ENCODE data around the gene UGP2.

UGP2 gene

DNA sequence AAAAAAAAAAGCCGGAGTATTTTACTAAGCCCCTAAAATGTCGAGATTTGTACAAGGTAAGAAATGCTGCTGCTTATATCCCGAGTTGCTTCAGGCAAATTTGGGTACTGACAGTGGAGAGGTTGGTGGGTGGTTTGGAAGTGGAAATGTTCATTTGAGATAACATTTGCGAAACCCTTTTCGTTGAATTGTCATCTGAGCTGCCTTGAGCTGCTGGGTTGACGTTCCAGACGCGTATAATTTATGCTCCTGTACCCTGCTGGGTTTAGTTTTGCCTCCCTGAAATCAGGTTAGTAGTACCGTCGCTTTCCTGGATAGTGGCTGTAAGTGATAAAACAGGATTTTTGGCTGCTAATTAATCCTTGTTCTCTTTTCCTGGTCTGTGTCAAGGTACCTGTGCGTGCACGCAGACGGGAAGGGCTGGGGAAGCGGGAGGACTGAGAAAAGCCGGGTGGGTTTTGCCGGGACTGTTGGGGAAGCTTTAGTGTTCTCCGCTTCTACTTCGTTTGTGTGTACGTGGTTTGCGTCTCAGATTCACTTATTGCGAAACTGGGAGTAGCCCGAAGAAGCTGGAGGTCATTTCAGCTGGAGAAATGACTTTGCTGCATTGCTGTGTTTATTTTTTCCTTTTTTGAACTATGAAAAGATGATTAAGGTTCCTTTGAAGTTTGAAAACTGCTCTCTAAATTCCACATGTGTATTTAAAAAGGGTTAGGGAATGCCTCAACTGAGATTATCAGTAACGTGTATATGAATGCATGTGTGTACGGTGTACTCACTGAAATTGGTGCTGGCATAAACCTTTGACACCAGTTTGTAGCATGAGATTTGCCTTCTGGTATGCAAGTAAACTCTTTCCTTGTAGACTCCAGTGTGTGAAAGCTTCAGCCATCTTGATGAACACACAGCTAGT lies 709 bp downstream of the UGP2 start:
- Histone ChIP-seq H3K9me3 (ENCODE audit: control insufficient read depth, insufficient read depth, low read length) (no peaks in the 10 kb centered on the region), H3K4me3 (ENCODE audit: low read length) (peak overlapping the region; percentile 82), H4K20me1 (ENCODE audit: control insufficient read depth, insufficient read depth, low read depth, low read length) (peaks cover 24% of the 10 kb centered on the region; the same call in 1 of the 2 replicates), H3K27ac (ENCODE audit: low read depth, low read length) (peak overlapping the region; percentile 93), H3K36me3 (ENCODE audit: control insufficient read depth, low read length) (peaks cover 56% of the 10 kb centered on the region), H3K4me2 (ENCODE audit: low read length) (peak overlapping the region; percentile 81), H3K4me1 (ENCODE audit: control insufficient read depth, low read length) (peaks cover 72% of the 10 kb centered on the region), H3K79me2 (ENCODE audit: control insufficient read depth, low read length) (peaks cover 74% of the 10 kb centered on the region), H3F3A (ENCODE audit: control insufficient read depth, insufficient read depth) (peaks cover 14% of the 10 kb centered on the region), H3K27me3 (ENCODE audit: control insufficient read depth, low read length) (no peaks in the 10 kb centered on the region), H3K9me2 (replicated peaks; ENCODE audit: control insufficient read depth, low read length) (no peaks in the 10 kb centered on the region)
- TF ChIP-seq, protein P1, sequence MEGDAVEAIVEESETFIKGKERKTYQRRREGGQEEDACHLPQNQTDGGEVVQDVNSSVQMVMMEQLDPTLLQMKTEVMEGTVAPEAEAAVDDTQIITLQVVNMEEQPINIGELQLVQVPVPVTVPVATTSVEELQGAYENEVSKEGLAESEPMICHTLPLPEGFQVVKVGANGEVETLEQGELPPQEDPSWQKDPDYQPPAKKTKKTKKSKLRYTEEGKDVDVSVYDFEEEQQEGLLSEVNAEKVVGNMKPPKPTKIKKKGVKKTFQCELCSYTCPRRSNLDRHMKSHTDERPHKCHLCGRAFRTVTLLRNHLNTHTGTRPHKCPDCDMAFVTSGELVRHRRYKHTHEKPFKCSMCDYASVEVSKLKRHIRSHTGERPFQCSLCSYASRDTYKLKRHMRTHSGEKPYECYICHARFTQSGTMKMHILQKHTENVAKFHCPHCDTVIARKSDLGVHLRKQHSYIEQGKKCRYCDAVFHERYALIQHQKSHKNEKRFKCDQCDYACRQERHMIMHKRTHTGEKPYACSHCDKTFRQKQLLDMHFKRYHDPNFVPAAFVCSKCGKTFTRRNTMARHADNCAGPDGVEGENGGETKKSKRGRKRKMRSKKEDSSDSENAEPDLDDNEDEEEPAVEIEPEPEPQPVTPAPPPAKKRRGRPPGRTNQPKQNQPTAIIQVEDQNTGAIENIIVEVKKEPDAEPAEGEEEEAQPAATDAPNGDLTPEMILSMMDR (IDR thresholded peaks at IDR 0.05; ENCODE audit: low read depth, low read length, poor library complexity, severe bottlenecking), result no peak
- no peak for TF ChIP-seq EZH2phosphoT487 (IDR thresholded peaks at IDR 0.05; ENCODE audit: borderline replicate concordance, low read length)

DNA sequence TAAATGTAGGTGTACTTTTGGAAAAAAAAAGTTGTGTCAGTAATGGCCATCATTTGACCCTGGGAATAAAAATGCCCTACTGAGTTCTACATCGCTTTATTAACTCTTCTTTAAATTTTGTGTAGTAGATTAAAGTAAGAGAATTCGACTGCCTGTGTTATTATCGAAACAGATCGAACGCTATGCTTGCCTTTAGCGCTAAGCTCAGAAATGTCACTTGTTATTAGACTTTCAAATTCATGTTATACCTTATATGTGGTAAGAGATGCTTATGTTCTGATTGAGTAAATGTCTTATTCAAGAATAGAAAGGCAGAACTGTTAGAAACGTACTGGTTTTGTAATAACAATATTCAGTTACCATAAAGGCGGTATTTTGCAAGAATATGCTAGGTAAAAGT lies 1.4 kb downstream of the UGP2 start:
- Histone ChIP-seq H3K79me2 (ENCODE audit: control insufficient read depth, low read length) (peaks cover 81% of the 10 kb centered on the region), H3K4me1 (ENCODE audit: control insufficient read depth, low read length) (peaks cover 65% of the 10 kb centered on the region), H3F3A (ENCODE audit: control insufficient read depth, insufficient read depth) (peaks cover 14% of the 10 kb centered on the region), H3K27me3 (ENCODE audit: control insufficient read depth, low read length) (no peaks in the 10 kb centered on the region), H3K4me2 (ENCODE audit: low read length) (peak overlapping the region; percentile 81), H3K36me3 (ENCODE audit: control insufficient read depth, low read length) (peaks cover 61% of the 10 kb centered on the region), H3K4me3 (ENCODE audit: low read length) (peak overlapping the region; percentile 82), H3K9me3 (ENCODE audit: control insufficient read depth, insufficient read depth, low read length) (no peaks in the 10 kb centered on the region), H3K9me2 (replicated peaks; ENCODE audit: control insufficient read depth, low read length) (no peaks in the 10 kb centered on the region), H4K20me1 (ENCODE audit: control insufficient read depth, insufficient read depth, low read depth, low read length) (peaks cover 24% of the 10 kb centered on the region; the same call in 1 of the 2 replicates), H3K27ac (ENCODE audit: low read depth, low read length) (no peak overlapping the region)
- no peak for TF ChIP-seq EZH2phosphoT487 (IDR thresholded peaks at IDR 0.05; ENCODE audit: borderline replicate concordance, low read length)
- TF ChIP-seq, protein P1 (IDR thresholded peaks at IDR 0.05; ENCODE audit: low read depth, low read length, poor library complexity, severe bottlenecking), result no peak

DNA sequence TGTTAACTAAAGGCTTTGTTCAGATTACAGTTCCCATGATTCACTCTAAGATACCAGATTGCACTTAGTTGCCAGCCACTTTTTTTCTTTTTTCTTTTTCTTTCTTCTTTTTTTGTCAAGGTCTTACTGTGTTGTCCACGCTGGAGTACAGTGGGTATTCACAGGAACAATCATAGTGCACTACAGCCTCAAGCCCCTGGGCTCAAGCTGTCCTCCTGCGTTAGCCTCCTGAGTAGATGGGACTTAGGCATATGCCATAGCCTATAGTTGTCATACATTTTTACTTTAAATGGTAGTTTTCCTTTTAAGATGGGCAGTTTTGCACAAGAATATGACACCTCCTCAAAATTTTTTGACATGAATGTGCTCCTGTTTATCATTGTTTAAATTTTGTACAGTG lies 2.1 kb downstream of the UGP2 start:
- Histone ChIP-seq H4K20me1 (ENCODE audit: control insufficient read depth, insufficient read depth, low read depth, low read length) (peaks cover 25% of the 10 kb centered on the region; the same call in 1 of the 2 replicates), H3K9me3 (ENCODE audit: control insufficient read depth, insufficient read depth, low read length) (no peaks in the 10 kb centered on the region), H3K27ac (ENCODE audit: low read depth, low read length) (no peak overlapping the region), H3K4me3 (ENCODE audit: low read length) (peak overlapping the region; percentile 82), H3K9me2 (replicated peaks; ENCODE audit: control insufficient read depth, low read length) (no peaks in the 10 kb centered on the region), H3K27me3 (ENCODE audit: control insufficient read depth, low read length) (no peaks in the 10 kb centered on the region), H3F3A (ENCODE audit: control insufficient read depth, insufficient read depth) (peaks cover 11% of the 10 kb centered on the region), H3K36me3 (ENCODE audit: control insufficient read depth, low read length) (peaks cover 62% of the 10 kb centered on the region), H3K4me1 (ENCODE audit: control insufficient read depth, low read length) (peaks cover 58% of the 10 kb centered on the region), H3K4me2 (ENCODE audit: low read length) (peak overlapping the region; percentile 81), H3K79me2 (ENCODE audit: control insufficient read depth, low read length) (peaks cover 88% of the 10 kb centered on the region)
- TF ChIP-seq, protein P1 (IDR thresholded peaks at IDR 0.05; ENCODE audit: low read depth, low read length, poor library complexity, severe bottlenecking), result no peak
- no peak for TF ChIP-seq EZH2phosphoT487 (IDR thresholded peaks at IDR 0.05; ENCODE audit: borderline replicate concordance, low read length)
